GM19452 (cell line): ENCODE data around the gene OVCA2.
A peak's percentile ranks its signal among the peaks of the same experiment; 100 is the strongest.

Source experiments
- ATAC-seq: cut with Tn5 transposase; IDR thresholded peaks from one replicate; pipeline ENCODE4 v1.9.1; 2021; ENCODE audit not compliant: unreplicated experiment

Gene OVCA2

GRCh38 chr17:2084036-2084765 lies 42.4 kb downstream of the OVCA2 start:
- ATAC-seq, result no peak

- no peak for ATAC-seq
Measured at GRCh38 chr17:2084766-2085647, 43.2 kb downstream of the OVCA2 start.

GRCh38 chr17:2085648-2085949 lies 43.8 kb downstream of the OVCA2 start:
- no peak for ATAC-seq

GRCh38 chr17:2086306-2086705 lies 44.5 kb downstream of the OVCA2 start:
- no peak for ATAC-seq

- ATAC-seq, result peak; percentile 45
Measured at GRCh38 chr17:2087597-2088211, 45.9 kb downstream of the OVCA2 start.

- peak; percentile 39 for ATAC-seq
Measured at GRCh38 chr17:2089021-2089422, 47.2 kb downstream of the OVCA2 start.

GRCh38 chr17:2090210-2090641 lies 48.4 kb downstream of the OVCA2 start:
- ATAC-seq, result no peak

GRCh38 chr17:2090804-2091534 lies 49.1 kb downstream of the OVCA2 start:
- ATAC-seq, result no peak

GRCh38 chr17:2092253-2092652 lies 50.4 kb downstream of the OVCA2 start:
- no peak for ATAC-seq
